Astrocyte (in vitro differentiated cells and primary cell): ENCODE results near the gene P2RY8. TPM values are rescaled to one million over a fixed set of nuclear protein-coding genes. Genes with fewer than 3 reads are reported as not detected.
A peak's percentile ranks its signal among the peaks of the same experiment; 100 is the strongest.
"Not testable (repeated sequence)": the region's sequence is repeated elsewhere in the genome, so short reads cannot be mapped to it uniquely, and the experiment has no call there.

Source experiments
- DNase-seq: peaks from one replicate; pipeline ENCODE4 v3.0.0-alpha.2; 2010; ENCODE audit warnings: low read depth
- FAIRE-seq: peaks from 2 replicates; lab custom pipeline; 2011; peaks lifted over from hg19 to GRCh38; lab: Jason Lieb, UNC
- H2AFZ ChIP-seq: 2 replicates; pipeline ENCODE4 v1.6.0; 2012; ENCODE audit warnings: low read depth, low read length, inconsistent platforms
- H3K27ac ChIP-seq: 2 replicates; pipeline ENCODE4 v1.5.1; 2011; ENCODE audit warnings: low read depth, low read length, inconsistent platforms
- H3K27me3 ChIP-seq: 2 replicates; pipeline ENCODE4 v1.6.0; 2011; ENCODE audit warnings: low read length, inconsistent platforms; ENCODE audit not compliant: insufficient read depth
- H3K36me3 ChIP-seq: 2 replicates; pipeline ENCODE4 v1.5.1; 2011; ENCODE audit warnings: low read length, inconsistent platforms; ENCODE audit not compliant: insufficient read depth
- H3K4me1 ChIP-seq: 2 replicates; pipeline ENCODE4 v1.5.1; 2011; ENCODE audit warnings: low read length, inconsistent platforms; ENCODE audit not compliant: insufficient read depth
- H3K4me2 ChIP-seq: 2 replicates; pipeline ENCODE4 v1.6.0; 2012; ENCODE audit warnings: low read length, inconsistent platforms
- H3K4me3 ChIP-seq: 2 replicates; pipeline ENCODE4 v1.5.1; 2011; ENCODE audit warnings: low read depth, mild to moderate bottlenecking, low read length, inconsistent platforms; ENCODE audit not compliant: insufficient read depth
- H3K79me2 ChIP-seq: 2 replicates; pipeline ENCODE4 v1.6.0; 2012; ENCODE audit warnings: mild to moderate bottlenecking, low read length, inconsistent platforms; ENCODE audit not compliant: insufficient read depth
- H3K9ac ChIP-seq: 2 replicates; pipeline ENCODE4 v1.6.0; 2012; ENCODE audit warnings: mild to moderate bottlenecking, low read length, inconsistent platforms
- H3K9me3 ChIP-seq: 2 replicates; pipeline ENCODE4 v1.5.1; 2012; ENCODE audit warnings: low read depth, mild to moderate bottlenecking, low read length, inconsistent platforms; ENCODE audit not compliant: insufficient read depth
- H4K20me1 ChIP-seq: 2 replicates; pipeline ENCODE4 v1.6.0; 2012; ENCODE audit warnings: low read length, inconsistent platforms; ENCODE audit not compliant: insufficient read depth
- H3K27ac Mint-ChIP-seq: one replicate; pipeline ENCODE4 v1.8.0; 2021; ENCODE audit warnings: mild to moderate bottlenecking, mixed read lengths; ENCODE audit not compliant: unreplicated experiment
- H3K27me3 Mint-ChIP-seq: one replicate; pipeline ENCODE4 v1.8.0; 2021; ENCODE audit warnings: low read depth, mixed read lengths; ENCODE audit not compliant: unreplicated experiment
- H3K36me3 Mint-ChIP-seq: one replicate; pipeline ENCODE4 v1.8.0; 2021; ENCODE audit warnings: low read depth, mixed read lengths; ENCODE audit not compliant: unreplicated experiment
- H3K4me1 Mint-ChIP-seq: one replicate; pipeline ENCODE4 v1.8.0; 2021; ENCODE audit warnings: low read depth, mixed read lengths; ENCODE audit not compliant: unreplicated experiment
- H3K4me3 Mint-ChIP-seq: one replicate; pipeline ENCODE4 v1.8.0; 2021; ENCODE audit warnings: mild to moderate bottlenecking, moderate library complexity, mixed read lengths; ENCODE audit not compliant: unreplicated experiment
- H3K9me3 Mint-ChIP-seq: one replicate; pipeline ENCODE4 v1.8.0; 2021; ENCODE audit warnings: mild to moderate bottlenecking, mixed read lengths; ENCODE audit not compliant: unreplicated experiment
- EZH2 ChIP-seq: IDR thresholded peaks from 2 replicates; pipeline ENCODE4 v1.6.1; 2012; ENCODE audit warnings: mild to moderate bottlenecking, low read length, inconsistent platforms; ENCODE audit not compliant: insufficient read depth
- total RNA-seq: library from RNA; stranded (reverse); gene quantifications from 2 replicates; pipeline ENCODE4 v1.2.1, GENCODE V29; 2021
- TF ChIP-seq, protein P1 (sequence below): IDR thresholded peaks from 2 replicates; pipeline ENCODE4 v1.5.1; 2011; ENCODE audit warnings: low read depth, mild to moderate bottlenecking, inconsistent platforms, low read length, moderate library complexity; ENCODE audit not compliant: insufficient read depth

Gene P2RY8
- total RNA-seq, 1 donor from 2014 or later = not detected

DNA sequence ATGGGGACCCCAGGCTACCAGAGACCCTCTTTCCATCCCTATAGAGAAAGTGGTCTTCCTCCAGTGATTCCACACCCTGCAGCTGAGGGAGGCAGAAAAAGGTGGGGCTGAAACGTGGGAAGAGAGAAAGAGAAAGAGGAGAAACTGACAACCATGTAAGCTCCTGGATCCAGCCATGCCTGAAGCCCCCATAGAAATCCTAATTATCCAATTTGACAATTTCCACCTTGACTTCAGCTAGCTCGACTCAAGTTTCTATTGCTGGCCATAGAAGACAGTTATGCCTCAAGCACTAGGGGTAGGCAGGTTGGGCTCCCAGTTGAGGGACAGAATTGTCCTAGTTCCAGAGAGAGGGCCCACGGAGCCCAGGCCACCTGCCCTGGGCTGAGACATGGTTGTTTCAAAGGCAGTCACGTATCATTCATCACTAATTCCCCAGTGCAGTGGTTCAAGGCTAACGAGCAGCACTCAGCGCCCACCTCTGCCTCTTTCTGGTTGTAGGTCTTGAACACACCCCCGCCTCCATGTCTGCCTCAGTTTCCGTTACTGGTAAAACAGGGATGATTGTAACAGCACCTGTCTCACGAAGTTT is 44.5 kb downstream of the P2RY8 start:
- no peaks in the 10 kb centered on the region for H3K4me1 Mint-ChIP-seq
- peaks cover 16% of the 10 kb centered on the region for H3K9me3 Mint-ChIP-seq
- peaks cover 3% of the 10 kb centered on the region for H3K36me3 Mint-ChIP-seq
- Histone ChIP-seq H3K4me3 (no peak overlapping the region), H4K20me1 (no peaks in the 10 kb centered on the region), H3K9ac (no peak overlapping the region), H2AFZ (no peak overlapping the region), H3K9me3 (no peaks in the 10 kb centered on the region), H3K36me3 (no peaks in the 10 kb centered on the region), H3K4me1 (no peaks in the 10 kb centered on the region), H3K27ac (no peak overlapping the region), H3K79me2 (no peaks in the 10 kb centered on the region), H3K27me3 (no peaks in the 10 kb centered on the region), H3K4me2 (no peak overlapping the region)
- H3K27me3 Mint-ChIP-seq = peaks cover 6% of the 10 kb centered on the region
- TF ChIP-seq EZH2 = no peak
- TF ChIP-seq, protein P1, sequence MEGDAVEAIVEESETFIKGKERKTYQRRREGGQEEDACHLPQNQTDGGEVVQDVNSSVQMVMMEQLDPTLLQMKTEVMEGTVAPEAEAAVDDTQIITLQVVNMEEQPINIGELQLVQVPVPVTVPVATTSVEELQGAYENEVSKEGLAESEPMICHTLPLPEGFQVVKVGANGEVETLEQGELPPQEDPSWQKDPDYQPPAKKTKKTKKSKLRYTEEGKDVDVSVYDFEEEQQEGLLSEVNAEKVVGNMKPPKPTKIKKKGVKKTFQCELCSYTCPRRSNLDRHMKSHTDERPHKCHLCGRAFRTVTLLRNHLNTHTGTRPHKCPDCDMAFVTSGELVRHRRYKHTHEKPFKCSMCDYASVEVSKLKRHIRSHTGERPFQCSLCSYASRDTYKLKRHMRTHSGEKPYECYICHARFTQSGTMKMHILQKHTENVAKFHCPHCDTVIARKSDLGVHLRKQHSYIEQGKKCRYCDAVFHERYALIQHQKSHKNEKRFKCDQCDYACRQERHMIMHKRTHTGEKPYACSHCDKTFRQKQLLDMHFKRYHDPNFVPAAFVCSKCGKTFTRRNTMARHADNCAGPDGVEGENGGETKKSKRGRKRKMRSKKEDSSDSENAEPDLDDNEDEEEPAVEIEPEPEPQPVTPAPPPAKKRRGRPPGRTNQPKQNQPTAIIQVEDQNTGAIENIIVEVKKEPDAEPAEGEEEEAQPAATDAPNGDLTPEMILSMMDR = no peak
- H3K4me3 Mint-ChIP-seq = no peak overlapping the region
- FAIRE-seq = no peak
- no peak overlapping the region for H3K27ac Mint-ChIP-seq
- DNase-seq = no peak

GRCh38 chrX:1491851-1492349 is 45.1 kb downstream of the P2RY8 start:
- Histone ChIP-seq H2AFZ (no peak overlapping the region), H3K27ac (no peak overlapping the region), H3K9ac (no peak overlapping the region), H4K20me1 (no peaks in the 10 kb centered on the region), H3K4me3 (no peak overlapping the region), H3K4me2 (no peak overlapping the region), H3K4me1 (no peaks in the 10 kb centered on the region), H3K79me2 (no peaks in the 10 kb centered on the region), H3K36me3 (no peaks in the 10 kb centered on the region), H3K27me3 (no peaks in the 10 kb centered on the region), H3K9me3 (no peaks in the 10 kb centered on the region)
- Mint-ChIP-seq H3K4me3 (no peak overlapping the region), H3K4me1 (no peaks in the 10 kb centered on the region), H3K27ac (no peak overlapping the region), H3K27me3 (peaks cover 6% of the 10 kb centered on the region), H3K9me3 (peaks cover 20% of the 10 kb centered on the region), H3K36me3 (peaks cover 3% of the 10 kb centered on the region)
- TF ChIP-seq, protein P1 = no peak
- no peak for TF ChIP-seq EZH2
- DNase-seq (no peak), FAIRE-seq (no peak)

GRCh38 chrX:1491248-1491647 is 45.7 kb downstream of the P2RY8 start:
- H3K27me3 Mint-ChIP-seq, H4K20me1 ChIP-seq, H3K36me3 ChIP-seq, H3K27ac Mint-ChIP-seq, H3K27ac ChIP-seq, H3K9me3 ChIP-seq, H3K4me3 ChIP-seq, H3K36me3 Mint-ChIP-seq, H3K9ac ChIP-seq, H2AFZ ChIP-seq, H3K79me2 ChIP-seq, DNase-seq, H3K4me3 Mint-ChIP-seq, H3K4me1 Mint-ChIP-seq, H3K4me2 ChIP-seq, H3K27me3 ChIP-seq, H3K4me1 ChIP-seq: not testable (repeated sequence)
- H3K9me3 Mint-ChIP-seq = peaks cover 21% of the 10 kb centered on the region
- FAIRE-seq = peak; percentile 47

GRCh38 chrX:1490723-1491122 is 46.3 kb downstream of the P2RY8 start:
- not testable (repeated sequence) for H3K36me3 Mint-ChIP-seq, H2AFZ ChIP-seq, H3K4me1 ChIP-seq, H3K36me3 ChIP-seq, H3K4me3 ChIP-seq, H3K9me3 ChIP-seq, H3K27me3 Mint-ChIP-seq, H3K4me1 Mint-ChIP-seq, H4K20me1 ChIP-seq, H3K4me3 Mint-ChIP-seq, DNase-seq, H3K27ac Mint-ChIP-seq, FAIRE-seq, H3K27me3 ChIP-seq, H3K4me2 ChIP-seq, H3K79me2 ChIP-seq, H3K9ac ChIP-seq, H3K27ac ChIP-seq
- H3K9me3 Mint-ChIP-seq = peaks cover 21% of the 10 kb centered on the region

DNA sequence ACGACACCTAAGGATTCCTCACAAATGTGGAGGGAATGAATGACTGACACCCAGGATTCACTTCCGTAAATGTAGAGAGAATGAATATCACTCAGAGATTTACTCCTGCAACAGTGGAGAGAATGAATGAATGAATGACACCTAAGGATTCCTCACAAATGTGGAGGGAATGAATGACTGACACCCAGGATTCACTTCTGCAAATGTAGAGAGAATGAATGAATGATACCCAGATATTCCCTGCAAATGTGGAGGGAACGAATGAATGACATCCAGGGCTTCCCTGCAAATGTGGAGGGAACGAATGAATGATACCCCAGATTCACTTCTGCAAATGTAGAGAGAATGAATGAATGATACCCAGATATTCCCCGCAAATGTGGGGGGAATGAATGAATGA is 47.6 kb downstream of the P2RY8 start:
- peaks cover 21% of the 10 kb centered on the region for H3K9me3 Mint-ChIP-seq
- H3K4me2 ChIP-seq, H3K27ac ChIP-seq, H3K36me3 ChIP-seq, H4K20me1 ChIP-seq, DNase-seq, H2AFZ ChIP-seq, H3K4me1 Mint-ChIP-seq, H3K4me1 ChIP-seq, H3K36me3 Mint-ChIP-seq, H3K79me2 ChIP-seq, H3K9ac ChIP-seq, H3K27me3 ChIP-seq, H3K27ac Mint-ChIP-seq, H3K27me3 Mint-ChIP-seq, H3K4me3 Mint-ChIP-seq, H3K9me3 ChIP-seq, H3K4me3 ChIP-seq: not testable (repeated sequence)
- peak; percentile 17 for FAIRE-seq
